HUES6 (cell line): ENCODE results near the gene ERFE.

Experiments
- H3K27ac ChIP-seq: 2 replicates; pipeline ENCODE4 v1.7.0; 2013; ENCODE audit warnings: low read depth, mild to moderate bottlenecking, low read length, inconsistent platforms
- H3K27me3 ChIP-seq: 2 replicates; pipeline ENCODE4 v1.6.1; 2013; ENCODE audit warnings: low read length; ENCODE audit not compliant: control insufficient read depth, insufficient read depth
- H3K36me3 ChIP-seq: 2 replicates; pipeline ENCODE4 v1.6.1; 2013; ENCODE audit warnings: low read length; ENCODE audit not compliant: control insufficient read depth, insufficient read depth
- H3K4me1 ChIP-seq: 2 replicates; pipeline ENCODE4 v1.6.1; 2013; ENCODE audit warnings: low read length; ENCODE audit not compliant: control insufficient read depth, insufficient read depth
- H3K4me3 ChIP-seq: 2 replicates; pipeline ENCODE4 v1.5.1; 2013; ENCODE audit warnings: low read depth, low read length
- H3K9ac ChIP-seq: one replicate; pipeline ENCODE4 v1.6.1; 2013; ENCODE audit warnings: mild to moderate bottlenecking, low read length
- H3K9me3 ChIP-seq: 2 replicates; pipeline ENCODE4 v1.6.1; 2013; ENCODE audit warnings: low read depth, low read length; ENCODE audit not compliant: control insufficient read depth, insufficient read depth

Gene ERFE

DNA sequence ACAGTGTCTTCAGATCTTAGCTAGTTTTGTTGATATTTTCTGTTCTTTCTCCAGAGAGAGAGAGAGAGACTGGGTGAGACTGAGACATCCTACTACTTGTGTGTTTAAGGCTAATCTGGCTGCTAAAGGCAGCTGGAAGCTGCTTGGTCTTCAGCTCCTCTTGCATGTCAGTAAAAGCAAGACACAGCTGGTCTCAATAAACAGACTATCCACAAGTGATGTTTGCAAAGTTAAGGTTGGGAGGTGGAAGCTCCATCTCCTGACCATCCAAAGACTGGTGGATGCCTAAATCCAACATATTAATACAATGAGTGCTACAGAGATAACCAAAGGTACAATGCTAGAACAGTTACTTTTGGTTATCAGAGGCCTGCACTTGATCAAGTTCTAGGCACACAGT, 17.8 kb downstream of the ERFE start:
- Histone ChIP-seq H3K36me3 (peaks cover 90% of the 10 kb centered on the region), H3K9me3 (no peaks in the 10 kb centered on the region), H3K27me3 (no peaks in the 10 kb centered on the region), H3K4me3 (no peak overlapping the region), H3K27ac (no peak overlapping the region), H3K9ac (no peak overlapping the region), H3K4me1 (no peaks in the 10 kb centered on the region)

DNA sequence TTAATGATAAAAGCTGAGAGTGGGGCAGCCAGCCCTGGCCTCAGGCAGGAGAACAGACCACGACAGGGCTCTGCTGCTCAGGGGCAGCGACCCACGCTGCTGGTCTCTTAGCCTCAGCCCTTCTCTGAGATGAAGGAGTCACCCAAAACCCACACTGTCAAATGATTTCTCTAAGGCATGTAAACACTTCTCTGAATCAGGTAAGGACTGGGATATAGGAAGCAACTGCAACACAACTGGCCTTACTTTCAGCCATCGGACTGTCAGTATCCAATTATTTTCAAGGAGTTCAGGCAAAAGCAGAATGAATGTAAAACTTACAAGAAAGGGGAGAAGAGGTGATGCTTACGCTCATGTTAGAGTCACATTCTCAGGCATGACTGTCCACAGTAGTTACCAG, 21.8 kb downstream of the ERFE start:
- no peaks in the 10 kb centered on the region for H3K4me1 ChIP-seq
- H3K27me3 ChIP-seq, result no peaks in the 10 kb centered on the region
- no peak overlapping the region for H3K27ac ChIP-seq
- H3K9me3 ChIP-seq, result no peaks in the 10 kb centered on the region
- no peak overlapping the region for H3K4me3 ChIP-seq
- peaks cover 91% of the 10 kb centered on the region for H3K36me3 ChIP-seq
- H3K9ac ChIP-seq, result no peak overlapping the region

DNA sequence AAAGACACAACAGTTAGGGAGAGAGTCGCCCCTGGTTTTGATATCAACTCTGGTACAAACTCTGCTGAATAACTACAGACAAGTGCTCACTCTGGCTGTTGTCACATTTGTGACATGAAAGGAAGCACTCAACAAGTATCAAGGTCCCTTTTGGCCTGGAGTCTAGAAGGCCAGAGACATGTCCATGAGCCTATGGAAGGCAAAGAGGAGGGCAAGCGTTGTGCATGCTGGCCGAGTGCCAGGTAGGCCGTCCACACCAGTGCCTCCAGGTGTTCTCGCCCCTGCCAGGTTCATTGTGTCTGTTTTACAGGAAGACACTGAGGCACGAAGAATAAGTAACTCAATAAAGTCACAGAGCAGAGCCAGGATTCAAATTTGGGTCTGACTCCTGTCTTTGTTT, 23.6 kb downstream of the ERFE start:
- peaks cover 97% of the 10 kb centered on the region for H3K36me3 ChIP-seq

DNA sequence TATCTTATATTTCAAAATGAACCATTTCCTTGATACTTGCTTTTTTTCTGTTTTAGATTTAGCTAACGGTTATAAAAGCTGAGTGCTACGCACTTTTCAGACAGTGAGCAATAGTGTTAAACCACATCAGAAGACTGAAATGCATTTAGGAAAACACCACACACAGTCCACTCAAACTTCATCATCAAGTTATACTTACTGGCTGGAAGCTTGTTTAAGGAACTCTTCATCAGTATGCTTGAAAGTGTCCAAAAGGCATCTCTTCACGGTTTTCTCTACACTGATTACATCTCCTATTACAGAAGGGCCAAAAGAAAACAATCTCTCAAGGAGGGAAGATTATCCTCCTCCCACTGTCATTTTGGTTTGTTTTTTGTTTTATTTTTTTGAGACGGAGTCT, 25.1 kb downstream of the ERFE start:
- H3K27me3 ChIP-seq, result no peaks in the 10 kb centered on the region
- no peak overlapping the region for H3K9ac ChIP-seq
- H3K27ac ChIP-seq, result no peak overlapping the region
- no peaks in the 10 kb centered on the region for H3K4me1 ChIP-seq
- H3K4me3 ChIP-seq, result no peak overlapping the region
- no peaks in the 10 kb centered on the region for H3K9me3 ChIP-seq
- H3K36me3 ChIP-seq, result peaks cover 97% of the 10 kb centered on the region

More for the DNA sequence above, 23.6 kb downstream of the ERFE start:
- Histone ChIP-seq H3K27me3 (no peaks in the 10 kb centered on the region), H3K9ac (no peak overlapping the region), H3K27ac (no peak overlapping the region), H3K4me3 (no peak overlapping the region), H3K4me1 (no peaks in the 10 kb centered on the region), H3K9me3 (no peaks in the 10 kb centered on the region)

DNA sequence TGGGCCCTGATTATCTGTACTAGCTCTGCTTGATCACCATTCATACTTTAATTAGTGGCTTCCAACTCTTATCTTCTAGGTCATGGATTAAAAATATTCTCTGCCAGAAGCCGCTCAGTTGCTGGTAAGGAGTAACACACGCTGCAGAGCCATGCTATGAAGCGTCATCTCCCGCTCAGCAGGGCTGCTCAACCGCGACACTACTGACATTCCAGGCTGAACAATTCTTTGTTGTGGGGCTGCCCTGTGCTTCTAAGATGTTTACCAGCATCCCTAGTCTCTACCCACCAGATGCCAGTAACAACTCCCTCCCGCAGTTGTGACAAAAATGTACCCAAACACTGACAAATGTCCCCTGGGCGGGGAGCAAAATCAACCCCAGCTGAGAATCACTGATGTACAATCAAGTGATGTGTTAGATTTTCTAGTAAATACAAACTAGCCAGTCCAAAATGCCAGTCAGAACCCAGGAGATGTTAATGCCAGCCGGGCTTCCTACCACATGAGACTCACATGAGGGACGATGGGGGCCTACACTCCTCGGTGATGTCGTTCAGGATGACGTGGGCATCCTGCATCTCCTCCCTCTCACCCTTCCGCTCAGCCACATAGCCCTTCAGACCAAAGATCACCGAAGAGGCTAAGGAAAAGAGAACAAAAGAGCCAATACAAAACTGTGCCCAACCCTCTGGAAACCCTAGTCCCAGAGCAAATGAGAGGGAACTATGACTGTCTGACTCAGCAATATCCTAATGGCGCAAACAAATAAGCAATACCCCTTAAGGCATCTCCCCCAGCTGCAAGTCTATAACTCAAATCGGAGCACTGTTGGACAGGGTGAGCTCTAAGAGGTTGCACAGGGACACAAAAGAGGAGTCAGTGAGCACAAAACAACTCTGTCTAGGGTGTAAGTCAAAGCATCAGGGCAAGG, 29.1 kb downstream of the ERFE start:
- H3K9me3 ChIP-seq, result no peaks in the 10 kb centered on the region
- H3K9ac ChIP-seq, result no peak overlapping the region
- H3K27ac ChIP-seq, result no peak overlapping the region
- H3K27me3 ChIP-seq, result no peaks in the 10 kb centered on the region
- H3K4me3 ChIP-seq, result no peak overlapping the region
- H3K4me1 ChIP-seq, result no peaks in the 10 kb centered on the region
- peaks cover 86% of the 10 kb centered on the region for H3K36me3 ChIP-seq

DNA sequence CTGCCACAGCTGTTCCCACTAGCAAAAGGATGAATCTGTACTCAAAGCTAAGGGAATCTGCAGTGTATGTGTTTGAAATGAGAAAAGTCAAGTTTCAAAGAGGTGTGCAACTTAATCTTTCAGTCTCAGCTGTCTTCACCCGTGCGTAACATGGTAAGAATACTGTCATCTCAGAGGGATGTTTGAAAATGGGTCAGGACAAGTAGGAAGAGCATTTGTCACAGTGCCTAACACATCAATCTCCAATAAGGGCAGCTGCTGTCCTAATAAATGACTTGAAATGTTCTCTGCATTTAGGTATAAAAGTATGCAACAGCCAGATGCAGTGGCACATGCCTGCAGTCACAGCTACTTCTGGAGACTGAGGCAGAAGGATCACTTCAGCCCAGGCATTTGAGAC, 31.7 kb downstream of the ERFE start:
- no peak overlapping the region for H3K27ac ChIP-seq
- no peaks in the 10 kb centered on the region for H3K9me3 ChIP-seq
- H3K4me1 ChIP-seq, result no peaks in the 10 kb centered on the region
- no peak overlapping the region for H3K9ac ChIP-seq
- H3K27me3 ChIP-seq, result no peaks in the 10 kb centered on the region
- no peak overlapping the region for H3K4me3 ChIP-seq
- peaks cover 78% of the 10 kb centered on the region for H3K36me3 ChIP-seq

DNA sequence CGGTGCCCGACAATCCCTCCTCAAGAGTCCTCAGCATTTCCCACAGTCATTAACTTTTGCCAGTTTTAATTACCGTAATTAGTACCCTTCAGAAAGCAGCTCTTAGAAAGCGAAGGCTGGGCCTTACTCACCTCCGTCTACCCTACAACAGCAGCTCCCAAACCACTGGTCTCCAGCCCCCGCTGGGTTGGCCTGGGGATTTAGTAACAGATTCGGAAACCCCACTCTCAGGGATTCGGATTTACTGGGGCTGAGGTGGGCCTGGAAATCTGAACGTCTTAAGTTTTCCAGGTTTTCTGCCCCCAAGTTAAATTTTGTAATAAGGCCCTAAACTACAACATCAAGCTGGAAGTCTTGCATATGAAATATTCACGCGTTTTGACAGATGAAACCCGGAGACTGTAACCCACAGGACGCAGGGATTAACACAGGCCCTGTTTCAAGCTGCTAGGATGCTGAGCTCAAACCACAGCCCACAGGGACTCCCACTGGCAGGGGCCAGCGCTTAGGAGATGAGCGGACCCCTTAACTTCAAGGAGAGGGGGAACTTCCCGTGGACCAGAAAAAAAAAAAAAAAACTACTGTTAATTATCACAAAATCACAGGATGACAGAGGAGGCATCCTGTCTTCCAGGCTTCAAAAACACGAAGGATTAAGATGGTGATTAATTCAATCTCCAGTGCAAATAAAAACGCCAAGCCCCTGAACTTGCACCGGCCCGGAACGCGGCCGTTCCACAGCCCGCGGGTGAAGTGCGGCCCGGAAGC, 43.7 kb downstream of the ERFE start:
- H3K4me3 ChIP-seq, result peak overlapping the region; percentile 69
- peaks cover 8% of the 10 kb centered on the region; the same call in 1 of the 2 replicates for H3K4me1 ChIP-seq
- peaks cover 3% of the 10 kb centered on the region; the same call in 1 of the 2 replicates for H3K27me3 ChIP-seq
- H3K27ac ChIP-seq, result peak overlapping the region; percentile 60; the same call in 1 of the 2 replicates
- H3K9me3 ChIP-seq, result peaks cover 4% of the 10 kb centered on the region; the same call in 1 of the 2 replicates
- H3K36me3 ChIP-seq, result no peaks in the 10 kb centered on the region
- peak overlapping the region; percentile 91 for H3K9ac ChIP-seq

DNA sequence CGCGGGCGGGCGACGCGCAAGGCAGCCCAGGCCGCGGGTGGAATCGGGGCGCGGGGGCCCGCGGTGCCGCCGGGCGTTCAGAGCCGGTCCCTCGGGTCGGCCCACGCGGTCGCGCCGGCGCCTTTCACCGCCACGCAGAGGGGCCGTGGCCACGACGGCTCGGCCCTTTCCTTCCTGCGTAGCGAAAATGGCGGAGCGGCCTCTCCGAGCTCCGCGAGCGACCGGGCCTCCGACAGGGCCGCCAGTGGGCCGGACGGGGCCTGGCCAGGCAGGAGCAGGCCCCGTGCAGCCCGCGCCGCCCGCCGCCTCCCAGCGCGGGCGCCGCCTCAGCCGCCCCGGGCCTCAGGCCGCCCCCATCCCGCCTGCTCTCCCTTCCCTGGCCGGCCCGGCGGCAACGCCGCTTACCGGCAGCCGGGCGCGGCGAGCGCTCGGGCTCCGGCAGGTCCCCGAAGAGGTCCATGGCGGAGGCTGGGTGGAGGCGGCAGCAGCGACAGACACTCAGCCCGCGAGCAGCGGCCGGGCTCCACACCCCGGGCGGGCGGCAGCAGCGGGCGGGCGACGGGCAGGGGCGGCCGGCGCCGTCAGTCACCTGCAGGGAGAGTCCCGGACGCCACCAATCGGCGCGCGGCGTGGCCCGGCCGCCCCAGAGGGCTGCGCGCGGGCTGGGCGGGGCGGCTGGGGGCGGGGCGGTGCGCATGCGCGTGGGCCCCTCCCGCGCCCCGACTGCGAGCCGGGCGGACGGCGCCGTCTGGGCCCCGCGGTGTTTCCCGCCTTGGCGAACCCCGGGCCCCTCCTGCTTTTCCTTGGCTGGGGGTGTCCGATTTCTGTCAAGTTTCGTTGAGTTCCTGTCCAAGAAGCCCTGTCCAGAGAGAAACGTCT, 44.6 kb downstream of the ERFE start, which contains the start of gene ILKAP:
ILKAP (minus strand) TSS at position 602 of the 879 bp plus-strand sequence; CDS start at position 460, 142 bp downstream.
- Histone ChIP-seq H3K36me3 (no peaks in the 10 kb centered on the region), H3K27me3 (peaks cover 9% of the 10 kb centered on the region; the same call in 1 of the 2 replicates), H3K4me3 (peak within 1 kb of the TSS; percentile 75), H3K9me3 (peaks cover 4% of the 10 kb centered on the region; the same call in 1 of the 2 replicates), H3K4me1 (peaks cover 8% of the 10 kb centered on the region; the same call in 1 of the 2 replicates), H3K27ac (peak within 1 kb of the TSS; percentile 78; the same call in 1 of the 2 replicates), H3K9ac (peak within 1 kb of the TSS; percentile 91)

DNA sequence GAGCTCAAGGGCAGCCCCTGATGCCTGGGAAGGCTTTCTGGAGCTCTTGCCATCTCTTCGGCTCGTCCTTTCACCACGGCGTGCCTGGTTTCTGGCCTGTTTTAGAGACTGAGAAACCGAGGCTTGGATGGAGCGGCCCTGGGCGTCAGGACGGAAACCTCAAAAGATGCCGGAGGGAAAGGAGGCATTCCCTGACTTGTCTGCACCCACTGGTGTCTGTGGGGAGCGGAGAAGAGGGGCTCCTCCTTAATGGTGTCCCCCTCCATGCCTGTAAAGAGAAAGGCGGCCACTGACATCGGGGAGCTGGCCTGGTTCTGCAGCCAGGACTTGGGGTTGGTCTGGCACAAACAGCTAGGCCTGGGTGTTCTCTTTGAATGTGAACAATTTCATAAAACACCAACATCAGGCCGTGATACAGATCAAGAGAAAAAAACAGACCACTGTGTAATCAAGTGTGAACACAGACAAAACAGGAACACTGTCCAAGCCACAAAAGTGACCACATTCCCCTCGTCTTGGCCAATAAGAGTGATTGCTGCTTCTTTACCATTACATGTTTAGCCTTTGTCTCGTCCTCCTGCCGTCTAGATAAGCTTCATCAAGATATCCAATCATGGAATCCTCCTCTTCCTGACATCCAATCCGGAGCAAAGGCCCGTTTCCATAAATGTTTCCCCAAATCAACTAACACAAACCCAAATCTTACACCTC, 45.4 kb downstream of the ERFE start:
- peaks cover 17% of the 10 kb centered on the region; the same call in 1 of the 2 replicates for H3K27me3 ChIP-seq
- H3K36me3 ChIP-seq, result no peaks in the 10 kb centered on the region
- peaks cover 4% of the 10 kb centered on the region; the same call in 1 of the 2 replicates for H3K9me3 ChIP-seq
- peak overlapping the region; percentile 73 for H3K9ac ChIP-seq
- peaks cover 8% of the 10 kb centered on the region; the same call in 1 of the 2 replicates for H3K4me1 ChIP-seq
- peak overlapping the region; percentile 78; the same call in 1 of the 2 replicates for H3K27ac ChIP-seq
- peak overlapping the region; percentile 75 for H3K4me3 ChIP-seq

DNA sequence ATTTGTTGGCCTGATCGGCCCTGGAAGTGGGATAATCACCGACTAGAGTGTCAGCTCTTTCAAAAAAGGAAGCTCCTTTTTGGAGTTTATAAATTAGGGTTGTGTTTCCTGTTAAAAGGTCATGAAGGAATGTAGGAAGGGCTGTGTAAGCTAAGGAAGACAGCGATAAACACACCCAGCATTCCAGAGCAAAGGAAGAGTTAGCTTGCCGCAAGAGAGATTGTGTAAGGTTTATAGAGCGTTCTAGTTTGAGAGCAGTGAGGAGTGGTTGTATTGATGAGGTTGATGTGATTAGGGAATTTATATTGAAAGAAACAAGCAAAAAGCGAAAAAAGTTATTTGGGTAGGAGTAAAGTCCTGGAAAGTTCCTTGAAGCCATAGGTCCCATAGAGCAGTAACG, 48.2 kb downstream of the ERFE start:
- Histone ChIP-seq H3K4me3 (no peak overlapping the region), H3K4me1 (peaks cover 7% of the 10 kb centered on the region; the same call in 1 of the 2 replicates), H3K9me3 (peaks cover 4% of the 10 kb centered on the region; the same call in 1 of the 2 replicates), H3K27ac (no peak overlapping the region), H3K9ac (no peak overlapping the region), H3K36me3 (no peaks in the 10 kb centered on the region), H3K27me3 (peaks cover 39% of the 10 kb centered on the region; the same call in 1 of the 2 replicates)
